ENCODE results near the gene HOOK2.

Gene HOOK2

DNA sequence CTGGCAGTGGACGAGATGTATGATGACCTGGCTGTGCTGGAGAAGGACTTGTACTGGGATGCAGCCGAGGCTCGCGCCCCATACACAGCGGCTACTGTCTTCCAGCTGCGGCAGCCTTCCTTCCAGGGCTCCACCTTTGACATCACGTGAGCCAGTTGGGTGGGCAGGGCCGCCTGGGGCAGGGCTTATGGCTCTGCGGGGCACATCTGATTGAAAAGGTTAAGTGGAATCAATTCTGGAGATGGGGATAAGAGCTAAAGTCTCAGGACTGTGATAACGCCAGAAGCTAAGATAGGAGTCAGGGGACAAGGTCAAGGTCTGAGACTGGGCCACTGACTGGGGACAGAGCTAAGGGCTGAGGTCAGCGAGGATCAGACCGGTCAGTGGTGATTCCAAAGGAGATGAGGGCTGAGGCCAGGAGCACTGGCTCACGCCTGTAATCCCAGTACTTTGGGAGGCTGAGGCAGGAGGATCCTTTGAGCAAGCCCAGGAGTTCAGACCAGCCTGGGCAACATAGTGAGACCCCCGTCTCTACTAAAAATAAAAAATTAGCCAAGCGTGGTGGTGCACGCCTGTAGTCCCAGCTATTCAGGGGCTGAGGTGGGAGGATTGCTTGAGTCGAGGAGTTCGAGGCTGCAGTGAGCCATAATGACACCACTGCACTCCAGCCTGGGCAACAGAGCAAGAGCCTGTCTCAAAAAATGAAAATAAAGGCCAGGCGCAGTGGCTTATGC is 19.0 kb downstream of the HOOK2 start:
- H3K4me3 ChIP-seq (ENCODE audit: low read length): no peak overlapping the region
- TF ChIP-seq, protein P1, sequence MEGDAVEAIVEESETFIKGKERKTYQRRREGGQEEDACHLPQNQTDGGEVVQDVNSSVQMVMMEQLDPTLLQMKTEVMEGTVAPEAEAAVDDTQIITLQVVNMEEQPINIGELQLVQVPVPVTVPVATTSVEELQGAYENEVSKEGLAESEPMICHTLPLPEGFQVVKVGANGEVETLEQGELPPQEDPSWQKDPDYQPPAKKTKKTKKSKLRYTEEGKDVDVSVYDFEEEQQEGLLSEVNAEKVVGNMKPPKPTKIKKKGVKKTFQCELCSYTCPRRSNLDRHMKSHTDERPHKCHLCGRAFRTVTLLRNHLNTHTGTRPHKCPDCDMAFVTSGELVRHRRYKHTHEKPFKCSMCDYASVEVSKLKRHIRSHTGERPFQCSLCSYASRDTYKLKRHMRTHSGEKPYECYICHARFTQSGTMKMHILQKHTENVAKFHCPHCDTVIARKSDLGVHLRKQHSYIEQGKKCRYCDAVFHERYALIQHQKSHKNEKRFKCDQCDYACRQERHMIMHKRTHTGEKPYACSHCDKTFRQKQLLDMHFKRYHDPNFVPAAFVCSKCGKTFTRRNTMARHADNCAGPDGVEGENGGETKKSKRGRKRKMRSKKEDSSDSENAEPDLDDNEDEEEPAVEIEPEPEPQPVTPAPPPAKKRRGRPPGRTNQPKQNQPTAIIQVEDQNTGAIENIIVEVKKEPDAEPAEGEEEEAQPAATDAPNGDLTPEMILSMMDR (conservative IDR thresholded peaks at IDR 0.05; ENCODE audit: low read depth, low read length): no peak
- DNase-seq (ENCODE audit: low read depth): no peak

DNA sequence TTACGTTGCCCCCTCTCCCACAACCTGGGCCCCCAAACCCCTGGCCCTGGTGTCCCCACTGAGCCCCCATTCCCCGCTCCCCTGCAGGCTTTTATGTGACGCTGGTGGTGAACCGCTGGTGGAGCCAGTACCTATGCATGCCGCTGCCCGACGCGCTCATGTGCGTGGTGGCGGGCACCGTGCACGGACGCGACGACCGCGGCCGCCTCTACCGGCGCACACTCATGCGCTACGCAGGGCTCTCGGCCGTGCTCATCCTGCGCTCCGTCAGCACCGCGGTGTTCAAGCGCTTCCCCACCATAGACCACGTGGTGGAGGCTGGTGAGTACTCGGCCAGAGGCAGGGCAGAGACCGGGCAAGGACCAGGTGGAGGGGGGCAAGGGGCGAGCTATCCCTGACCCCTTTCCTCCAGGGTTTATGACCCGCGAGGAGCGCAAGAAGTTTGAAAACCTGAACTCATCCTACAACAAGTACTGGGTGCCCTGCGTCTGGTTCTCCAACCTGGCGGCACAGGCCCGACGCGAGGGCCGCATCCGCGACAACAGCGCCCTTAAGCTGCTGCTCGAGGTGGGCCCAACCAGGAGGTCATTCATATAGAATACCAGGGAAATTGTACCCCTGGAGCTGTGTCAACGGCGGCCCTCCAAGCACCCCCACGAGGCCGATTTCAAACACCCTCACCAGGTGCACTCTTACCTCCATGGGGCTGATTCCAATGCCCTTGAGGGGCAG is 20.7 kb downstream of the HOOK2 start:
- TF ChIP-seq, protein P1 (conservative IDR thresholded peaks at IDR 0.05; ENCODE audit: low read depth, low read length): no peak
- no peak for DNase-seq (ENCODE audit: low read depth)
- H3K4me3 ChIP-seq (ENCODE audit: low read length): no peak overlapping the region

DNA sequence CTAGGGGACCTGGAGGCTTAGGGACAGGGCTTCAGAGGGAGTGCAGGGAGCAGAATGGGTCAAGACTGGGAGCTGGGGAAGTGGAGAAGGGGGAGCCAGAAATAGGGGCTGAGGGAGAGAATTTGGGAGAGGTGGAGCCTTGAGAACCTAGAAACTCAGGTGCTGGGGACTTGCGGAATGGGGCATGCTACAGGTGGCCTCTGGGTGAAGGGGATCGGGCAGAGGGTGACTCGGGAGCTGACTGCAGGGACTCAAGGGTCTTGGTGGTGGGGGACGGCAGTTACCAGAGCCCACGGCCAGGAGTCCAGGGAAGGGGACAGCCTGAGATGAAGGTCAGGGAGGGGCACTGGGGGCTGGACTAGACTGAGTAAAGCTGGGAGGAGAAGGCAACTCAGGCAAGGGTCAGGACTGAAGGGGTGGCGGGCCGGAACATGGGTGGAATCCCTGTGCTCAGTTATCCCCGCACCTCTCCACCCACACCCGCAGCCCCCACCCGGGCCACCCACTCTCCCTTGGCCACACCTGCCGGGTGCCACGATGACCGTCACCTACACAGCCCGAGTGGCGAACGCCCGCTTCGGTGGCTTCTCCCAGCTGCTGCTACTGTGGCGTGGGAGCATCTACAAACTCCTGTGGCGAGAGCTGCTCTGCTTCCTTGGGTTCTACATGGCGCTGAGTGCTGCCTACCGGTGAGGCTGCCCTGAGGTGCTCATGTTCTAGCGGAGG is 23.1 kb downstream of the HOOK2 start:
- H3K4me3 ChIP-seq (ENCODE audit: low read length): no peak overlapping the region
- no peak for DNase-seq (ENCODE audit: low read depth)
- TF ChIP-seq, protein P1 (conservative IDR thresholded peaks at IDR 0.05; ENCODE audit: low read depth, low read length): no peak

- no peak for DNase-seq (ENCODE audit: low read depth)
- TF ChIP-seq, protein P1 (conservative IDR thresholded peaks at IDR 0.05; ENCODE audit: low read depth, low read length): no peak
- H3K4me3 ChIP-seq (ENCODE audit: low read length): no peak within 1 kb of the TSS
Observed at GRCh38 chr19:12751635-12752034, 23.7 kb downstream of the HOOK2 start, which contains the start of gene BEST2. Gene BEST2, plus strand, starts transcription at chr19:12751791. Its CDS starts 802 bp downstream, at chr19:12752593.

DNA sequence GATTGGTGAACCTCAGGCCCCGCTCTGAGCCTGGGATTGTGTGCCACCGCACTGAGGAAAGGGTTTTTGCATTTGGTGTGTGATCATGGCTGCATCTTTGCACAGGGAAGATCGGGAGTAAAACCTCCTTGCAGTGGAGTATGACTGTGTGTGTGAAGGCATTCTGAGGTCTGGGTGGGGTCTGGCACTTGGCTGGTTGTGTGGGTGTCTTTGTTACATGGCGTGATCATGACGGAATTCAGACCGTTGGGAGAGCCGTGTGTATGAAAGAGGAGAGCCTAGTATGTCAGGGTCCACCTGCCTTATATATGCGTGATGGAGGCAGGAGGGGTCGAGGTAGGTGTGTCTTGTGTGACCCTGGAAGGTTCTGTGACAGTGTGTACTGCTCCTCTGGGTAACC is 24.5 kb downstream of the HOOK2 start:
- TF ChIP-seq, protein P1 (conservative IDR thresholded peaks at IDR 0.05; ENCODE audit: low read depth, low read length): no peak
- no peak overlapping the region for H3K4me3 ChIP-seq (ENCODE audit: low read length)
- no peak for DNase-seq (ENCODE audit: low read depth)

- H3K4me3 ChIP-seq (ENCODE audit: low read length): no peak overlapping the region
- TF ChIP-seq, protein P1 (conservative IDR thresholded peaks at IDR 0.05; ENCODE audit: low read depth, low read length): no peak
- no peak for DNase-seq (ENCODE audit: low read depth)
Observed at GRCh38 chr19:12749938-12750521, 25.3 kb downstream of the HOOK2 start.
